GM19328 (cell line): ENCODE data around the gene NUP133.
"Not testable (repeated sequence)": the region's sequence is repeated elsewhere in the genome, so short reads cannot be mapped to it uniquely, and the experiment has no call there.

Experiments used
- ATAC-seq: cut with Tn5 transposase; IDR thresholded peaks from one replicate; pipeline ENCODE4 v1.9.1; 2021; ENCODE audit warnings: mild to moderate bottlenecking, moderate library complexity; ENCODE audit not compliant: unreplicated experiment

NUP133 gene

GRCh38 chr1:229420765-229421164 lies 87.4 kb downstream of the NUP133 start:
- ATAC-seq = no peak

GRCh38 chr1:229420224-229420623 lies 87.9 kb downstream of the NUP133 start:
- no peak for ATAC-seq

GRCh38 chr1:229418586-229418985 lies 89.6 kb downstream of the NUP133 start:
- not testable (repeated sequence) for ATAC-seq

- not testable (repeated sequence) for ATAC-seq
Observed at GRCh38 chr1:229412810-229413209, 95.3 kb downstream of the NUP133 start.

- ATAC-seq = no peak
Observed at GRCh38 chr1:229412056-229412455, 96.1 kb downstream of the NUP133 start.

GRCh38 chr1:229411434-229412055 lies 96.6 kb downstream of the NUP133 start:
- ATAC-seq = no peak

GRCh38 chr1:229410692-229411433 lies 97.3 kb downstream of the NUP133 start:
- no peak for ATAC-seq

- ATAC-seq = no peak
Observed at GRCh38 chr1:229410370-229410691, 97.8 kb downstream of the NUP133 start.

- no peak for ATAC-seq
Observed at GRCh38 chr1:229409616-229410369, 98.3 kb downstream of the NUP133 start.

GRCh38 chr1:229408458-229409037 lies 99.6 kb downstream of the NUP133 start:
- ATAC-seq = no peak

- no peak for ATAC-seq
Observed at GRCh38 chr1:229407206-229408026, 100.7 kb downstream of the NUP133 start.

GRCh38 chr1:229406798-229407197 lies 101.3 kb downstream of the NUP133 start:
- no peak for ATAC-seq

- ATAC-seq = no peak
Observed at GRCh38 chr1:229403573-229403972, 104.6 kb downstream of the NUP133 start.

- no peak for ATAC-seq
Observed at GRCh38 chr1:229402993-229403392, 105.1 kb downstream of the NUP133 start.

GRCh38 chr1:229402329-229402728 lies 105.8 kb downstream of the NUP133 start:
- not testable (repeated sequence) for ATAC-seq

- ATAC-seq = no peak
Observed at GRCh38 chr1:229397762-229398161, 110.4 kb downstream of the NUP133 start.

GRCh38 chr1:229396585-229397206 lies 111.4 kb downstream of the NUP133 start:
- ATAC-seq = no peak

- ATAC-seq = not testable (repeated sequence)
Observed at GRCh38 chr1:229394517-229394916, 113.6 kb downstream of the NUP133 start.

- no peak for ATAC-seq
Observed at GRCh38 chr1:229392936-229393335, 115.2 kb downstream of the NUP133 start.
